Renal cortical epithelial cell (primary cell): ENCODE data around the gene AKAP17A. TPM values are rescaled to one million over a fixed set of nuclear protein-coding genes. Genes with fewer than 3 reads are reported as not detected.

Source experiments
- DNase-seq: peaks from one replicate; pipeline ENCODE4 v3.0.0-alpha.2; 2011; ENCODE audit warnings: low read depth
- total RNA-seq: library from RNA; depleted of rRNA; stranded (reverse); fragments of >200 nt; gene quantifications from 2 replicates; pipeline ENCODE4 v1.2.3, GENCODE V29; 2014

Gene AKAP17A
- total RNA-seq, 1 donor from 2014 or later = 35.1 TPM

DNA sequence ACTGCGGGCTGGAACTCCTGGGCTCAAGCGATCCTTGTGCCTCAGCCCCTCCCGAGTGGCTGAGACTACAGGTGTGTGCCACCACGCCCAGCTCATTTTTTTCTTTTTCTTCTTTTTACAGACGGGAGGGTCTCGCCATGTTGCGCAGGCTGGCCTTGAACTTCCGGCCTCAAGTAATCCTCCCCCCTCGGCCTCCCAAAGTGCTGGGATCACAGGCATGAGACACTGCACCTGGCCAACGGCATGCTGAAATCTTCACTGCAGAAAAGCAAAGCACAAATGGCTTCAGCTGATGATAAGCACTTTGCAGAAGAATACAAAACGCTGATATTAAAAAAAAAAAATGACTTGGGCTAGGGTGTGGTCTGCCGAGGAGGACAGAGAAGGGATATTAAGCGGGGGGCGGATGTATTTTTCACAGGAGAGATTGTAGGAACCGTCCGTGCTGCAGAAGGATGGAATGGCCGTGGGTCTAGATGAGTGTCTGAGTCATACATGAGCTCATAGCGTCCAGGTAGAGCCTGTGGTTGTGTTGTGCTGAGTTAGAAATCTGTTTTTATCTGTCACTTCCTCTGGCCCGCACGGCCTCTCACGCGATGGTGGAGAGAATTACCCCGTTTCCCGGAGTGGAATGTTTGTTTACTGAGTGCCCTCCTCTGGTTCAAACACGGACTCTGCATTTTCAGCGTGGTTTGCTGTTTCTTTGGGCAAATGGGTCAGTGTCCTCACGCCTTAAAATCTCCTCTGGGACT is 8.5 kb upstream of the AKAP17A start:
- no peak for DNase-seq

DNA sequence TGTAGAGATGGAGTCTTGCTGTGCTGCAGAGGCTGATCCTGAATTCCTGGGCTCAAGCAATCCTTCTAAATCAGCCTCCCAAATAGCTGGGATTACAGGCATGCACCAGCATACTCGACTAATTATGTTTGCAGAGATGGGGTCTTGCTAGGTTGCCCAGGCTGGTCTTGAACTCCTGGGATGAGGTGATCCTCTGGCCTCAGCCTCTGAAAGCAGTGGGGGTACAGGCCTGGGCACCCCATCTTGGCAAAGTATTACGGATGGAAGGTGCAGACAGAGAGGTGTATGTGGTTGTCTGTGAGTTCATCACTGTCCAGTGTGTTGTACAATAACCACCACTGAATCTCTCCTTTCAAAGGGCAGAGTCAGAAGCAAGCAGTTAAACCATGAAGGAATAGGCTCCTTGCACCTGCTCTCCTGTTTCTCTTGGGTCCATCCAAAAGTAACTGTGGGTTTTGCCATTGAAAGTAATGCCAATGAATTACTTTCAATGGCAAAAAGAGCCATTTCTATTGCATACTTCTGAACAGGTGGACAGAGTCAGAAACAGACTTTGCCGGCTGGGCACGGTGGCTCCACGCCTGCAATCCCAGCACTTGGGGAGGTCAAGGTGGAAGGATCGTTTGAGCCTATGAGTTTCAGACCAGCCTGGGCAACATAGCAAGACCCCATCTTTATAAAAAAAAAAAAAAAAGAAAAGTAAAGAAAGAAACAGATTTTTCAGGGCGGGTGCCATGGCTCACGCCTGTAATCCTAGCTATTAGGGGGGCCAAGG is 7.0 kb upstream of the AKAP17A start:
- DNase-seq = no peak

DNA sequence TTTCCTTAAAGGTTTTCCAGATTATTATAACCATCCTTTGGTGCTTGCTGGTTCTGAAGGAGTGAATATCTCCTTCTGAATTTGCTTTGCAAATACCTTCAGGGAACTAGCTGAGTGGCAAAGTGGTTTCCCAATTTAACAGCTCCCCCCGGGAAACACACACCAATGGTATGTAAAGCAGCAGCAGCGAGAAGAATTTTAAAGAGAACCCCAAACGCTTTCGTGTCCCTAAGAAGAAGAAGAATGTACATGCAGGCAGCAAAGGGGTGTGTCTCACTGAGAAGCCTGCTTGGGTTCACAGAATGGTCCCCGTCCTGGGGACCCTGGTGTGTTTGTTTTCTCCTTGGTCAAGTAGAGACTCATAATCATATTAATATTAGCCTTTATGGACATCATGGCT is 4.2 kb upstream of the AKAP17A start:
- no peak for DNase-seq

DNA sequence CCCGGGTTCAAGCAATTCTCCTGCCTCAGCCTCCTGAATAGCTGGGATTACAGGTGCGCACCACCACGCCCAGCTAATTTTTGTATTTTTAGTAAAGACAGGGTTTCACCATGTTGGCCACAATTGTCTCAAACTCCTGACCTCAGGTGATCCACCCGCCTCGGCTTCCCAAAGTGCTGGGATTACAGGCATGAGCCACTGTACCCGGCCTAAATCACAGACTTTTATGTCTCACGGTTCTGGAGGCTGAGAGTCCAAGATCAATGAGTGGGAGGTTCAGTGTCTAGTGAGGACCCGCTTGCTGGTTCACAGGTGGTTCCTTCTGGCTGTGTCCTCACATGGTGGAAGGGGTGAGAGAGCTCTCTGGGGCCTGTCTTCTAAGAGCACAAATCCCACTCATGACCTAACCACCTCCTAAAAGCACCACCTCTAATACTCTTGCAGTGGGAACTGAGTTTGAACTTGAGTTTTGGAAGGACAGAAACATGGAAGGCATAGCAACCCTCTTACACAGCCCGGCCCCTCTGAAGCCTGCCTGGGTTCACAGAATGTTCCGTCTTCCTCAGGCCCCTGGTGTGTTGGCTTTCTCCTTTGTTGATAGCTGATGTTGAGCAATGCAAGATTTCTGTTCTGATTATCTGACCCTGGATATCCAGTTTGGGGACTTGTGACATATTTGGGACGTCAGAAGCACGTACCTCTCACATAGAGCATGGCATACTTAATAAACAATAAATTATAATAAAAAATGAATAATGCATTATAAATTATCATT is 1.9 kb upstream of the AKAP17A start:
- no peak for DNase-seq

DNA sequence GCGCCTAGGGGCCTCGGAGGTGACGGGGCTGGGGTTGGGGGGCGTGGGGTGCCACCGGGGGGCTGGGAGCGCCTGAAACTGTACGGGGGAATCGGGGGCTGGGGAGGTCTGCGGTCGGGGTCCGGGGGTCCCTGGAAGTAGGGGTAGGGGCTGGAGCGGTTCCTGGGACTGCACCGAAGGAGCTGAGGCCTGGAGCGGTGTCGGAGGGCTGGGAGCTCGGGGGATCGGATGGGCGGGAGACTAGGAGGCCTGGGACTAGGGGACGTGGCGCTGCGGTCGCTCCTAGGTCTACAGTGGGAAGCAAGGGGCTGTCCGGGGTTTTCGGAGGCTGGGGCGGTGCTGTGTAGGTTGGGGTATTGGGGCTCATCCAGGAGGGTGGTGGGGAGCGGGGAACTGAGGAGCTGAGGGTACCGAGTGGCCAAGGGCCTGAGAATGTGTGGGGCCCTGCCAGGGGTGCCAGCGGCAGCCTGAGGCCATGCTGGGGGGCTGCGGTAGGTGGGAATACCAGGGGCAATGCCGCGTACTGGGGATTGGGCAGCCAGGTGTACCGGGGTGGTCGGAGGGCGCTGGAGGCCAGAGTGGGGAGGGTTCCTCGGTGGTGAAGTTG is 562 bp downstream of the AKAP17A start:
- no peak for DNase-seq

DNA sequence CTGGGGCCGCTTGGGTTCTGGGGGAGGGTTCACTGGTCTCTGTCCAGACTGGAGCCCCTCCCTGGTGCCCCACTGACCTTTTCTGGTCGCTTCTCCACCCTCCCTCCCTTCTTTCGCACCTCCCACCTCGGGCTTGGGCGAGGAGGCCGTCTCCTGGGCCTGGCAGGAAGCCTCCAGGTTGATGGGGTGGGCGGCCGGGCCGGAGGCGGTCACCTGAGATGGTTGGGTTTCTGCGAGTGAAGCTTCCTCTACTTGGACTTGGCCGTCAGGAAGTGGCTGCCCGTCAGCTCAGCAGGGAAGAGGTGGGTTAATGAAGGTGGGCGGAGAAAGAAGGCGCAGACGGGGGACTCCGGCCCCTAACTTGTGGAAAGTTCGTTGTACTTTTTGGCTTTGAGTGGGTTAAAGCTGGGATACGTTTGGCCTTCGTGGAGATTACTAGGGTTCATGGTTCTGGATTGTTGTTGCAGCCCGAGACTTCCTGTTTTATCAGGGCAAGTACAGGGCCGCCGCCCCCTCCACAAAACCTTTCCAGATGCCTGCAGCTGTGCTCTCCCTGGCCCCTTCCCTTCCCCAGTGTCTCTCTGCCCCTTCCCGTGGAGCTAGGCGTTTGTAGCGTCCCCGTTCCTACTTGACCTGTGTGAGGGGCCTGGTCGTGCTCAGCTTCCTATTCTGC is 1.2 kb downstream of the AKAP17A start:
- DNase-seq = peak; percentile 15

DNA sequence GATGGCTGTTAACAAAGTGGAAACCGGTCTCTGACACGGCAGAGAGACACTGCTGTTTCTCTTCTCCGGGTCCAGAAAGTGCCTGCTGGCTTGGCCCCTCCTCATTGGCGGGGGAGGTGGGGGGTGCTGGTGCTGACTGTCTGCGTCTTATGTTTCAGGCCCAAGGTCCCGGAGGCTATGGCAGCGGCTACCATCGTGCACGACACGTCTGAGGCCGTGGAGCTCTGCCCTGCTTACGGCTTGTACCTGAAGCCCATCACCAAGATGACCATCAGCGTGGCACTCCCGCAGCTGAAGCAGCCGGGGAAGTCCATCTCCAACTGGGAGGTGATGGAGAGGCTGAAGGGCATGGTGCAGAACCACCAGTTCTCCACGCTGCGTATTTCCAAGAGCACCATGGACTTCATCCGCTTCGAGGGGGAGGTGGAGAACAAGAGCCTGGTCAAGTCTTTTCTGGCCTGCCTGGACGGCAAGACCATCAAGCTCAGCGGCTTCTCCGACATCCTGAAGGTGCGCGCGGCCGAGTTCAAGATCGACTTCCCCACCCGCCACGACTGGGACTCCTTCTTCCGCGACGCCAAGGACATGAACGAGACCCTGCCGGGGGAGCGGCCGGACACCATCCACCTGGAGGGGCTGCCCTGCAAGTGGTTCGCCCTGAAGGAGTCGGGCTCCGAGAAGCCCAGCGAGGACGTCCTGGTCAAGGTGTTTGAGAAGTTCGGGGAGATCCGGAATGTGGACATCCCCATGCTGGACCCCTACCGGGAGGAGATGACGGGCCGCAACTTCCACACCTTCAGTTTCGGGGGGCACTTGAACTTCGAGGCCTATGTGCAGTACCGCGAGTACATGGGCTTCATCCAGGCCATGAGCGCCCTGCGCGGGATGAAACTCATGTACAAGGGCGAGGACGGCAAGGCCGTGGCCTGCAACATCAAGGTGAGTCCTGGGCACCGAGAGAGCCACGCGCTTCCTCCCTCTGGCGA is 2.2 kb downstream of the AKAP17A start:
- DNase-seq = no peak

DNA sequence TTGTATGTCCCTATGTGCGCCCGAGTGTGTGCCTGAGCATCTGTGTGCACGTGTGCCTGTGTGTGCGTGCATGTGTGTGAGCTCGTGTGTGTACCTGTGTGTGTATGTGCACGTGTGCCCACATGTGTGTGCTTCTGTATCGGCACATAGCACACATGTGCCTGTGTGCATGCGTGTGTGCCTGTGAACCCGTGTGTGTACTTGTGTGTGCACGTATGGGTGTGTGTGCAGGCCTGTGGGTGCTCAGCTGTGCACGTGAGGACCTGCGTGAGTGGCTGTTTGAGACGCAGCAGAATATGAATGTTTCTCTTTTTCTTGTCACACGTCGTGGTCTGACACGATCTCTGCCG is 4.3 kb downstream of the AKAP17A start:
- no peak for DNase-seq

DNA sequence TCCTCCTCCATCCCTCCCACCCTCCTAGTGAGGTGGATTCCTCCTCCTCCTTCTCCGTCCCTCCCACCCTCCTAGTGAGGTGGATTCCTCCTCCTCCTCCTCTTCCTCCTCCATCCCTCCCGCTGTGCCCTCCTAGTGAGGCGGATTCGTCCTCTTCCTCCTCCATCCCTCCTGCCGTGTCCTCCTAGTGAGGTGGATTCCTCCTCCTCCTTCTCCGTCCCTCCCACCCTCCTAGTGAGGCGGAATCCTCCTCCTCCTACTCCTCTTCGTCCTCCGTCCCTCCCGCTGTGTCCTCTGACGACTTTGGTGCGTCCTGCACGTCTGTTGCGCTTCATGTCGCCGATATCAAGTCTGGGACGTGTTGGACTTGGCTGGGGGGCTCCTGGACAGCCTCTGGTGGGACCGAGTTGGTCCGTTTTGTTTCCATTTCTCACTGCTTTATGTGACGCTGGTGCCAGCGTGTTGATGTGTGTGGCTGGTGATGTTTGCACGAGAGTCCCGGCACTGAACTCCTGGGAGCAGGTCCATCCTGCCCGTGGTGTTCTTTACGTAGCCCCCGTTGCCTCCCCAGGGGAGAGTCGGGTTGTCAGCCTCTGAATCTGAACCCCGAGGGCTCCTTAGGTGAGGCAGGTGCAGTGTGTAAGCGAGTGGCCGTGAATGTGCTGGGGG is 5.4 kb downstream of the AKAP17A start:
- DNase-seq = no peak

DNA sequence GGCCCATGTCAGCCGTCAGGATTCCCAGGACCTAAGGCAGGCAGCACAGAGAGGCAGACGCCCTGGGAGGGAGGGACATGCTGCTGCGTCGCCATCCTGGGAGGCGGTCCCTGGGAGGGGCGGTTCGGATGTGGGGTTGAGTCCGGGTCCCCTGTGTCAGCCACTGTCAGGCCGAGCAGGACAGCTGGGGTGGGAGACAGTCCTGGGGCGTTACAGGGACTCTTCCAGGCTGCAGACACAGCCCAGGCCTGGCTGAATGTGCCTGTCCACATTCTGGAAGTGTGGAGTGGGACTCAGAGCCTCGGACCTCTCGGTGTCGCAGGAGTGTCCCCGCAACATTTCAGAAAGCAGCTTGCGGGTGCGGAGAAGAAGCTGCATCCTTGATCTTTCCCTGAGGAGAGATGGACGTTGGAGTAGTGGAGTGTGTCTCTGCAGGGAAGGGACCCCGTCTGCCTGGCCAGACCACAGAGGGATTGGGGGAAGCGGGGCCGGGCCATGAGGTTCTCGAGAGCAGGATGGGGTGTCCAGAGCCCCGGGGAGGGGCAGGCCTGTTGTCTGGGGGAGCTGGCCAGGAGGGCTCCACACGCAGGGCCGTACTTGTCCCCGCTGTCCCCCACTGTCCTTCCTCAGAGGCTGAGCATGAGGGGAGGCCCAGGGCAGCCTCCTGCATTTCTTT is 6.1 kb downstream of the AKAP17A start:
- DNase-seq = no peak

DNA sequence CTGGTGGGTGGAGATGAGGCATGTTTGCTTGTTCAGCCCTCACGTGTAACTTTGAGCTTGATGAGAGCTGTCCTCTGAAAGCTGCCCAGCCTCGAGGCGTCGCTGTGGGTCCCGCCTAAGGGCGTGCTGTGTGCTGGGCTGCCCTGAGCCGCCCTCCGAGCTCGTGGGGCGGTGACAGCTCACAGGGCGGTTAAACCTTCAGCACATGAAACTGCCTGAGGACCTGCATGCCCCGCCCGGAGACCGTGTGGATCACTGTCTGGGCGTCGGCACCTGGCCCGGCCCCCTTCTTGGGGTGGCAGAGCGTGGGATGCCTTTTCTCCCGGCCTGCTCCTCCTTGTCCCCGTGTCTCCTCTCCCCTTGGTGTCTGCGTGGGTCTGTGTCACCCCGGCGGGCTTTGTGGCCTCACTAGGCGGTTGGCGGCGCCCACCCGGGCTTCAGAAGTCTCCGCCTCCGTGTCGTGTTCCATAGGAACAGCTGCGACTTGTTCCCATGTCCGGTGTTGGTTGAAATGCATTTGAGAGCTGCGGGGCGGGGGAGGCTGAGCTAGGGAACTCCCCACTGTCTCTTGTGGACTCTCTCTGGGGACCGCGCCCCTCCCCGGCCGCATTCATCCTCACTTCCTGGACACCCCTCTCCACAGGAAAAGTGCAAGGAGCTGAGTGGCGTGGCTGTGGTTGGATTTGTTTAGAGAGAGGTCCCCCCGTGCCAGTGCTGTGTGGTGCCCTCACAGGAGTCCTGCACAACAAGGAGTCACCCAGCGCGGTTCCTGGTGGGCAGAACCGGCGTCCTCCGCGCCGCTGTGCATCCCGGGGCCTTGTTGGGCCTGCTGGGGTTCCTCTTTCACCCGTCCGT is 6.8 kb downstream of the AKAP17A start:
- DNase-seq = no peak

DNA sequence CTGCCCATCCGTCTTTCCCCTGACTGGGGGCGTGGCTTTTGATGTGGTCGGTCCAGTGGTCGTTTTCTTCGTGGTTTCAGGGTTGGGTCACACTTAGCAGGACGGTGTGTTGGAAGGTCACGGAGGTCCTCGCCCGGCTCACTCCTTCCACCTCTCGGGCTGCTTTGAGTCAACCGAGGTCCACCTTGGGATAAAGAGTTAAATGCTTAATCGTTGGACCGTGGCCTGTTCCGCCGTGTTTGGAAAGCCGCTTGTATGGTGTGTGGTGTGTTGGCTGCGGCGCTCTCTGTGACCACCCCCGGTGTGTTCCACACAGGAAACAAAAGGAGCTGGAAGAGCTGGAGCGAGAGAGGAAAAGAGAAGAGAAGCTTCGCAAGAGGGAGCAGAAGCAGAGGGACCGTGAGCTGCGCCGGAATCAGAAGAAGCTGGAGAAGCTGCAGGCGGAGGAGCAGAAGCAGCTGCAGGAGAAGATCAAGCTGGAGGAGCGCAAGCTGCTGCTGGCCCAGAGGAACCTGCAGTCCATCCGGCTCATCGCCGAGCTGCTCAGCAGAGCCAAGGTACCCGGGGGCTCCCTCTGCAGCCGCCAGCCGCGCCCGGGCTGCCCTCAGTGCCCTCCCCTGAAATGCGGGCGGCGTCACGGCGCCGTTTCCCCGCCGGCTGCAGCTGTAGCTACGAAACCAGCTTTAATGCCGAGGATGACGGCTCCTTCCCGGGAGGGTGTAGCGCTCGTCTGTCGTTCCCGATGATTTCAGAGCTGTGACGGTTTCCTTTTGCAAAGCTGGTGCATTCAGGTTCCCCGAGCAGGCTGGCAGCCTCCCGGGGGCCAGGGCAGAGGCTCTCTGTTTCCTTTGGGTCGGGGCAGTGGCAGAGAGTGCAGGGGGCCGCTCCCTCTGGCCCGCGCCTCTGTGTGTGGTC is 7.7 kb downstream of the AKAP17A start:
- no peak for DNase-seq

DNA sequence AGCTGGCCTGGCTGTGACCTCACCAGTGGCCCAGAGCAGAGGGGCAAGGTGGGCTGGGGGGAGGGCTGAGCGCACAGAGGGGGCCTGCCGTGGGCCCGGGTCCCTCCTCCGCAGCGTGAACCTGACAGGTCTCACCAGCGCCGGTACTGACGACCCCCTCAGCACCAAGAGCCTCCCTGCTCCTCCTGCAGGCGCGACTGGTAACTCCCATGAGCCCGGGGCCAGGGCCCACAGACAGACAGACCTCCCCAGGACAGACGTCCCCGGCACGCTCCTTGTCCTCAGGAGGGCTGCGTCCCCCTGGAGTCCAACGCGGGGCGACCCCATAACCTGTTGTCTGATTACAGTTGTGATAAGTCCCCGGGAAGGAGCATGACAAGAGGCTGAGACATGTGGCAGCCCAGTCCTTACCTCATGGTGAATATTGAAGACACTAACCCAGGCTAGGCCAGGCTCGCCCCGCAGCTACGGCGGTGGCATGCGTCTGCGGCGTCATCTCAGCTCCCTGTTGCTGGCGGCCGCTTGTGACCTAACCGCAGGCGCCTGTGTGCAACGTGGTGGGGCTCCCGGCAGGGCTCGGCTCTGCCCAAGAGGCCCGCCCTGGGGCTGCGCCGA is 8.5 kb downstream of the AKAP17A start:
- DNase-seq = no peak

DNA sequence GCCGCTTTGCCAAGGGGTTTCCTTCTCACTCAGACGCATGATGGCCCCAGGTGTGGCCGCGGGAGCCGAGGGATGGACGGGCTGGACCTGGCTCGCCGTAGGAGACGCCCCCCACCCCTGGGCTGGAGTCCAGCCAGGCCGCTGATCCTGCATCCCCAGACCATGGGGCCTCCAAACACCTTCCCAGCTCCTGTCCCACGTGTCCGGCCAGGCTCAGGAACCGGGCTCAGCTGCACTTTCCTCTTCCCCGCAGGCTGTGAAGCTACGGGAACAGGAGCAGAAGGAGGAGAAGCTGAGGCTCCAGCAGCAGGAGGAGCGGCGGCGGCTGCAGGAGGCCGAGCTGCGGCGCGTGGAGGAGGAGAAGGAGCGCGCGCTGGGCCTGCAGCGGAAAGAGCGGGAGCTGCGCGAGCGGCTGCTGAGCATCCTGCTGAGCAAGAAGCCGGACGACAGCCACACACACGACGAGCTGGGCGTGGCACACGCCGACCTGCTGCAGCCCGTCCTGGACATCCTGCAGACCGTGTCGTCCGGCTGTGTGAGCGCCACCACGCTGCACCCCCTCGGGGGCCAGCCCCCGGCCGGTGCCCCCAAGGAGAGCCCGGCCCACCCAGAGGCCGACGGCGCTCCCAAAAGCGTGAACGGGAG is 9.1 kb downstream of the AKAP17A start:
- DNase-seq = no peak

DNA sequence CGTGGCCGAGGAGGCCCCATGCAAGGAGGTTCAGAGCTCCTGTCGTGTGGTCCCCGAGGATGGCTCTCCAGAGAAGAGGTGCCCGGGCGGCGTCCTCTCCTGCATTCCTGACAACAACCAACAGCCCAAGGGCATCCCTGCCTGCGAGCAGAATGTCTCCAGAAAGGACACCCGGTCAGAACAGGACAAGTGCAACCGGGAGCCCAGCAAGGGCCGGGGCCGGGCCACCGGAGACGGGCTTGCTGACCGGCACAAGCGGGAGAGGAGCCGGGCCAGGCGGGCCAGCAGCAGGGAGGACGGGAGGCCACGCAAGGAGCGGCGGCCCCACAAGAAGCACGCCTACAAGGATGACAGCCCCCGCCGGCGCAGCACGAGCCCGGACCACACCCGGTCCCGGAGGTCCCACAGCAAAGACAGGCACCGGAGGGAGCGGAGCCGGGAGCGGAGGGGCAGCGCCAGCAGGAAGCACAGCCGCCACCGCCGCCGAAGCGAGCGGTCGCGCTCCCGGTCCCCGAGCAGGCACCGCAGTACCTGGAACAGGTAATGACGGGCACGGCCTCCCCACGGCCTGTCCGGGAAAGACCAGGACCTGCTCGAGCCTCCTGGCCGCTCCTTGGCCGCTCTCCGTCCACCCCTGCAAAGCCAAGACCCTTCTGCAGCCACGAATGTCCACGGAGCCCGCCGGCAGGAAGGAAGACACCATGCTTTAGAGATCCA is 9.8 kb downstream of the AKAP17A start:
- no peak for DNase-seq

DNA sequence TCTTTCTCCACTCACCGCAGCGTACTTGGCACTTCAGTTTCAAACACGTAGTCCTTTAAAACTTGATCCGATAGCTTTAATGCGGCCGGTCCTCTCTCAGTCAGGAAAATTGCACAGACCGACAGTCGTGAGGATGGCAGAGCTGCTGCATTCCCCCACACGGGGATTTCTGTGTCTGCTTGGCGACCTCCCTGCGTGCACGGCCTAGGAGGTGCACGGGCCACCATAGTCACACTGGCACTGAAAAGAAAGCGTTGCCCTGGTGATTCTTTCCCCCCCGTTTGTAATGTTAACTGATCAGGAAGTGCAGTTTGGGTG is 10.3 kb downstream of the AKAP17A start:
- no peak for DNase-seq
